ENCODE data around the gene PHYHD1.
"Not testable (repeated sequence)": the region's sequence is repeated elsewhere in the genome, so short reads cannot be mapped to it uniquely, and the experiment has no call there.

PHYHD1 gene

GRCh38 chr9:128927731-128928411 is 7.1 kb downstream of the PHYHD1 start:
- DNase-seq: peak; percentile 50

GRCh38 chr9:128928624-128929023 is 7.8 kb downstream of the PHYHD1 start:
- DNase-seq: no peak

- no peak for DNase-seq
Measured at GRCh38 chr9:128929560-128929959, 8.8 kb downstream of the PHYHD1 start.

- DNase-seq: no peak
Measured at GRCh38 chr9:128933731-128934130, 12.9 kb downstream of the PHYHD1 start.

- no peak for DNase-seq
Measured at GRCh38 chr9:128936171-128936865, 15.5 kb downstream of the PHYHD1 start.

- no peak for DNase-seq
Measured at GRCh38 chr9:128937310-128938165, 16.8 kb downstream of the PHYHD1 start.

- DNase-seq: no peak
Measured at GRCh38 chr9:128940271-128940921, 19.6 kb downstream of the PHYHD1 start.

- DNase-seq: no peak
Measured at GRCh38 chr9:128940946-128941755, 20.4 kb downstream of the PHYHD1 start.

GRCh38 chr9:128943832-128944620 is 23.2 kb downstream of the PHYHD1 start:
- no peak for DNase-seq

- DNase-seq: not testable (repeated sequence)
Measured at GRCh38 chr9:128944966-128945365, 24.2 kb downstream of the PHYHD1 start.

- no peak for DNase-seq
Measured at GRCh38 chr9:128945798-128946501, 25.2 kb downstream of the PHYHD1 start.

GRCh38 chr9:128946571-128947276 is 25.9 kb downstream of the PHYHD1 start:
- DNase-seq: peak; percentile 23

GRCh38 chr9:128947277-128947526 is 26.4 kb downstream of the PHYHD1 start:
- DNase-seq: no peak

- DNase-seq: peak; percentile 93
Measured at GRCh38 chr9:128947527-128948301, 26.9 kb downstream of the PHYHD1 start, which contains the start of the genes DOLK and NUP188. DOLK (minus strand) TSS chr9:128947603; CDS start chr9:128947303, 300 bp downstream. NUP188 (plus strand) TSS chr9:128947699; CDS start chr9:128947720, 21 bp downstream.

GRCh38 chr9:128961403-128961802 is 40.6 kb downstream of the PHYHD1 start:
- not testable (repeated sequence) for DNase-seq

- peak; percentile 59 for DNase-seq
Measured at GRCh38 chr9:128969491-128969890, 48.7 kb downstream of the PHYHD1 start.

GRCh38 chr9:128972956-128973355 is 52.2 kb downstream of the PHYHD1 start:
- DNase-seq: peak; percentile 76

- DNase-seq: no peak
Measured at GRCh38 chr9:128979111-128979510, 58.3 kb downstream of the PHYHD1 start.

- DNase-seq: no peak
Measured at GRCh38 chr9:128983536-128983935, 62.8 kb downstream of the PHYHD1 start.

Data from EL (cell line).